ENCODE measurements around the gene PLAC1.

The PLAC1 gene

GRCh38 chrX:134544513-134545151 lies 113.6 kb downstream of the PLAC1 start:
- no peak for DNase-seq (ENCODE audit: low read depth in 3 of 3, low spot score in 1 of 3)

- DNase-seq (ENCODE audit: low read depth in 3 of 3, low spot score in 1 of 3) = no peak
Observed at GRCh38 chrX:134544135-134544512, 114.1 kb downstream of the PLAC1 start.

- DNase-seq (ENCODE audit: low read depth in 3 of 3, low spot score in 1 of 3) = no peak
Observed at GRCh38 chrX:134543288-134543687, 115.0 kb downstream of the PLAC1 start.

GRCh38 chrX:134542485-134542884 lies 115.8 kb downstream of the PLAC1 start:
- no peak for DNase-seq (ENCODE audit: low read depth in 3 of 3, low spot score in 1 of 3)

GRCh38 chrX:134541906-134542305 lies 116.4 kb downstream of the PLAC1 start:
- no peak for DNase-seq (ENCODE audit: low read depth in 3 of 3, low spot score in 1 of 3)

- DNase-seq (ENCODE audit: low read depth in 3 of 3, low spot score in 1 of 3) = no peak
Observed at GRCh38 chrX:134538316-134538715, 120.0 kb downstream of the PLAC1 start.

- DNase-seq (ENCODE audit: low read depth in 3 of 3, low spot score in 1 of 3) = no peak
Observed at GRCh38 chrX:134537179-134537955, 120.9 kb downstream of the PLAC1 start.

- DNase-seq (ENCODE audit: low read depth in 3 of 3, low spot score in 1 of 3) = no peak
Observed at GRCh38 chrX:134533952-134534351, 124.3 kb downstream of the PLAC1 start.

GRCh38 chrX:134533352-134533751 lies 124.9 kb downstream of the PLAC1 start:
- no peak for DNase-seq (ENCODE audit: low read depth in 3 of 3, low spot score in 1 of 3)

- DNase-seq (ENCODE audit: low read depth in 3 of 3, low spot score in 1 of 3) = no peak
Observed at GRCh38 chrX:134530845-134531244, 127.4 kb downstream of the PLAC1 start.

- no peak for DNase-seq (ENCODE audit: low read depth in 3 of 3, low spot score in 1 of 3)
Observed at GRCh38 chrX:134529481-134529880, 128.8 kb downstream of the PLAC1 start.

- no peak for DNase-seq (ENCODE audit: low read depth in 3 of 3, low spot score in 1 of 3)
Observed at GRCh38 chrX:134528960-134529359, 129.3 kb downstream of the PLAC1 start.

GRCh38 chrX:134526399-134526798 lies 131.9 kb downstream of the PLAC1 start:
- no peak for DNase-seq (ENCODE audit: low read depth in 3 of 3, low spot score in 1 of 3)

- DNase-seq (ENCODE audit: low read depth in 3 of 3, low spot score in 1 of 3) = no peak
Observed at GRCh38 chrX:134525086-134525792, 133.0 kb downstream of the PLAC1 start.

GRCh38 chrX:134524181-134524580 lies 134.1 kb downstream of the PLAC1 start:
- DNase-seq (ENCODE audit: low read depth in 3 of 3, low spot score in 1 of 3) = no peak

GRCh38 chrX:134520860-134521390 lies 137.3 kb downstream of the PLAC1 start:
- DNase-seq (ENCODE audit: low read depth in 3 of 3, low spot score in 1 of 3) = no peak

Measured in stimulated activated CD4-positive, alpha-beta T cell treated with anti-CD3 and anti-CD28 coated beads, TNF-alpha, amount 100 ng/mL, for 1 hour (primary cell).